Neutrophil (primary cell): ENCODE results near the gene ZNF688.

ENCODE experiments used
- H3K27ac ChIP-seq: fragments of 200-600 bp; sonication (generic); 2 replicates; pipeline ENCODE4 v1.5.1; 2016; ENCODE audit warnings: mild to moderate bottlenecking, moderate library complexity
- H3K27me3 ChIP-seq: fragments of 200-600 bp; sonication (generic); 2 replicates; pipeline ENCODE4 v1.6.0; 2016; ENCODE audit warnings: mild to moderate bottlenecking
- H3K36me3 ChIP-seq: fragments of 200-600 bp; sonication (generic); 2 replicates; pipeline ENCODE4 v1.5.1; 2017
- H3K4me1 ChIP-seq, 2 experiments: fragments of 200-600 bp in 1 of 2; sonication (generic) in 1 of 2; 1 replicate in 1 of 2; 2 replicates in 1 of 2; pipeline versions ENCODE4 v1.5.1 to v1.6.1; 2013 to 2016; ENCODE audit warnings: low read depth in 1 of 2, low read length in 1 of 2, mild to moderate bottlenecking in 1 of 2, moderate library complexity in 1 of 2; ENCODE audit not compliant: control insufficient read depth in 1 of 2, insufficient read depth in 1 of 2
- H3K4me3 ChIP-seq, 2 experiments: fragments of 200-600 bp in 1 of 2; sonication (generic) in 1 of 2; 1 replicate in 1 of 2; 2 replicates in 1 of 2; pipeline ENCODE4 v1.5.1; 2013 to 2016; ENCODE audit warnings: low read depth in 1 of 2, low read length in 1 of 2, mild to moderate bottlenecking in 1 of 2, moderate library complexity in 1 of 2
- H3K9me3 ChIP-seq: fragments of 200-600 bp; sonication (generic); 2 replicates; pipeline ENCODE4 v1.5.1; 2016
- CTCF ChIP-seq: fragments of 200-600 bp; sonication (generic); IDR thresholded peaks from 2 replicates; pipeline ENCODE4 v1.5.1; 2016; ENCODE audit warnings: antibody characterized with exemption

ZNF688 gene

GRCh38 chr16:30567160-30567990, 4.1 kb downstream of the ZNF688 start:
- peaks cover 27 to 38% of the 10 kb centered on the region in 2 experiments for H3K4me1 ChIP-seq
- no peaks in the 10 kb centered on the region for H3K36me3 ChIP-seq
- no peak overlapping the region for H3K4me3 ChIP-seq
- H3K27ac ChIP-seq, result peak overlapping the region; percentile 43
- TF ChIP-seq CTCF, result no peak
- H3K9me3 ChIP-seq, result no peaks in the 10 kb centered on the region
- H3K27me3 ChIP-seq, result no peaks in the 10 kb centered on the region

DNA sequence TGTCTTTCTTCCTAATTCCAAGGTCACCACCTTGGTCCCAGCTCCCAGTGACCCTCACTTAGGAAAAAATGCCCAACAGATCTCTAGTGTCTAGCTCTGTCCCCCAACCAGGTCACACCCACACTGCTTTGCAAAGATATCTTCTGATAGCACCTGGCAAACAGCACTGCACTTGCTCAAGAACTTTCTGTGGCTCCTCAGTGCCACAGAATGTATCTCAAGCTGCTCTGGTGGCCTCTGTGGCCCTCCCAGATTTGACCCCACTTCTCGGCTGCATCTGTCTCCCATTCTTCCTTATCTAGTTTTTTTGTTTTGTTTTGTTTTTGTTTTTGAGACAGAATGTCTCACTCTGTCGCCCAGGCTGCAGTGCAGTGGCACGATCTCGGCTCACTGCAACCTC, 5.0 kb downstream of the ZNF688 start:
- no peaks in the 10 kb centered on the region for H3K9me3 ChIP-seq
- peaks cover 29 to 41% of the 10 kb centered on the region in 2 experiments for H3K4me1 ChIP-seq
- no peaks in the 10 kb centered on the region for H3K36me3 ChIP-seq
- H3K4me3 ChIP-seq, result no peak overlapping the region
- TF ChIP-seq CTCF, result no peak
- H3K27me3 ChIP-seq, result no peaks in the 10 kb centered on the region
- no peak overlapping the region for H3K27ac ChIP-seq

- Histone ChIP-seq H3K36me3 (no peaks in the 10 kb centered on the region), H3K4me3 (no peak overlapping the region), H3K9me3 (no peaks in the 10 kb centered on the region), H3K27me3 (no peaks in the 10 kb centered on the region), H3K4me1 (peaks cover 31 to 43% of the 10 kb centered on the region in 2 experiments), H3K27ac (no peak overlapping the region)
- TF ChIP-seq CTCF, result no peak
Measured at GRCh38 chr16:30565984-30566383, 5.5 kb downstream of the ZNF688 start.

DNA sequence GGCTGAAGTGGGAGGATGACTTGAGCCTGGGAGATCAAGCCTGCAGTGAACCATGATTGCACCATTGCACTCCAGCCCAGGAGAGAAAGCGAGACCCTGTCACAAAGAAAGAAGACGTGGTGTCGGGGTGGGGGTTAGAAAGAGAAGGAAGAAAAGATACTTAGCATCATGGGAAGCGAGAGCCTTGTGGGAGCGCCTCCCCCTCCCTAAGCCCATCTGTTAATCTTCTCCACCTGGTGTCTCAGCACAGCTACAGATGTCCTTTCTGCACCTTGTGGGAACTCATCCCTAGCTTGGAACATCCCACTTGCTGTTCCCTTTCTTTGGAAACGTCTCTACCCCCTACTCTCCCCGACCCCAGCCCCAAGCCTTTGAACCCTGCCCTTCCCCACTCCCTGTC, 6.0 kb downstream of the ZNF688 start:
- Histone ChIP-seq H3K9me3 (no peaks in the 10 kb centered on the region), H3K27me3 (no peaks in the 10 kb centered on the region), H3K36me3 (no peaks in the 10 kb centered on the region), H3K4me1 (peaks cover 28 to 40% of the 10 kb centered on the region in 2 experiments), H3K4me3 (no peak overlapping the region), H3K27ac (no peak overlapping the region)
- no peak for TF ChIP-seq CTCF

GRCh38 chr16:30562021-30562420, 9.5 kb downstream of the ZNF688 start:
- TF ChIP-seq CTCF, result no peak
- H3K4me3 ChIP-seq, result peak overlapping the region; percentile 64 to 70

More at GRCh38 chr16:30562021-30562420, 9.5 kb downstream of the ZNF688 start:
- Histone ChIP-seq H3K27ac (peak overlapping the region; percentile 79), H3K9me3 (no peaks in the 10 kb centered on the region), H3K4me1 (peaks cover 26% of the 10 kb centered on the region in 2 experiments), H3K36me3 (no peaks in the 10 kb centered on the region), H3K27me3 (no peaks in the 10 kb centered on the region)
